Panc1 (cell line): ENCODE results near the gene ARL2. TPM values are rescaled to one million over a fixed set of nuclear protein-coding genes. Genes with fewer than 3 reads are reported as not detected.

Experiments
- ATAC-seq: fragments of 200-7000 bp; cut with Tn5 transposase; 2 replicates; pipeline ENCODE4 v1.9.1; 2020; ENCODE audit warnings: mild to moderate bottlenecking, moderate library complexity
- BruUV-seq: library from RNA; stranded (reverse); fragments of 400-500 nt; replicated peaks from 2 replicates; lab custom pipeline; 2021; lab: Mats Ljungman, UMichigan
- CTCF ChIA-PET: fragments of 300-600 bp; sonication (Branson Sonifier 250); formaldehyde crosslinking; loops from one replicate; lab custom pipeline; 2022; ENCODE audit warnings: antibody characterized with exemption; lab: Charles Lee
- POLR2A ChIA-PET: fragments of 300-600 bp; sonication (Branson Sonifier 250); formaldehyde crosslinking; loops from one replicate; lab custom pipeline; 2022; ENCODE audit warnings: antibody characterized with exemption; lab: Charles Lee
- DNase-seq: peaks from one replicate; pipeline ENCODE4 v3.0.0-alpha.2; 2010; ENCODE audit warnings: low read depth, low spot score
- H3K27ac ChIP-seq: 2 replicates; pipeline ENCODE4 v1.5.1; 2011; ENCODE audit warnings: mild to moderate bottlenecking, low read length, inconsistent platforms
- H3K27me3 ChIP-seq: fragments of 200-500 bp; sonication (Bioruptor generic); 2 replicates; pipeline ENCODE4 v1.6.0; 2014; ENCODE audit warnings: low read length, inconsistent platforms; ENCODE audit not compliant: control insufficient read depth, insufficient read depth
- H3K36me3 ChIP-seq: fragments of 200-500 bp; sonication (Bioruptor generic); 2 replicates; pipeline ENCODE4 v1.5.1; 2014; ENCODE audit warnings: inconsistent platforms, mild to moderate bottlenecking, low read length, moderate library complexity; ENCODE audit not compliant: control insufficient read depth, insufficient read depth
- H3K4me1 ChIP-seq: 2 replicates; pipeline ENCODE4 v1.5.1; 2011; ENCODE audit warnings: inconsistent platforms, mild to moderate bottlenecking, low read length, moderate library complexity; ENCODE audit not compliant: control insufficient read depth, insufficient read depth
- H3K4me3 ChIP-seq, 2 experiments: 2 replicates each; pipeline ENCODE4 v1.5.1; 2011 to 2012; ENCODE audit warnings: low read depth in 2 of 2, low read length in 2 of 2, mild to moderate bottlenecking in 2 of 2, inconsistent platforms in 1 of 2, moderate library complexity in 1 of 2
- H3K9me3 ChIP-seq: fragments of 200-500 bp; sonication (Bioruptor generic); 2 replicates; pipeline ENCODE4 v1.5.1; 2014; ENCODE audit warnings: low read depth, mild to moderate bottlenecking, inconsistent platforms, low read length, moderate library complexity; ENCODE audit not compliant: control insufficient read depth, insufficient read depth
- CTCF ChIP-seq: fragments of 450-650 bp; IDR thresholded peaks from 2 replicates; pipeline ENCODE4 v1.5.1; 2017; ENCODE audit warnings: mild to moderate bottlenecking
- POLR2AphosphoS5 ChIP-seq: IDR thresholded peaks from 2 replicates; pipeline ENCODE4 v1.6.1; 2012; ENCODE audit warnings: mild to moderate bottlenecking, low read depth, low read length, moderate library complexity
- REST ChIP-seq, 2 experiments: IDR thresholded peaks; 2 replicates each; pipeline ENCODE4 v1.6.1; 2011 to 2012; ENCODE audit warnings: low read depth in 2 of 2, control low read depth in 1 of 2, low read length in 1 of 2, mild to moderate bottlenecking in 1 of 2, moderate library complexity in 1 of 2; ENCODE audit not compliant: insufficient read depth in 1 of 2
- SIN3A ChIP-seq: IDR thresholded peaks from 2 replicates; pipeline ENCODE4 v1.6.1; 2012; ENCODE audit warnings: low read depth, mild to moderate bottlenecking, low read length, moderate library complexity, borderline replicate concordance; ENCODE audit not compliant: insufficient read depth
- TCF7L2 ChIP-seq: IDR thresholded peaks from 2 replicates; pipeline ENCODE4 v1.6.1; 2011; ENCODE audit warnings: mild to moderate bottlenecking, low read depth, low read length, inconsistent platforms
- in situ Hi-C: cut with HindIII; loops from 2 replicates; pipeline ENCODE4 v1.10.0; 2016; ENCODE audit warnings: low sequenced_read_pairs, low pct_unique_long_range_greater_than_20kb
- intact Hi-C: fragments of 100-400 bp; cut with micrococcal nuclease; formaldehyde crosslinking; loops from one replicate; pipeline ENCODE4 v1.10.0; 2022; ENCODE audit not compliant: unreplicated experiment
- total RNA-seq: library from RNA; stranded (reverse); gene quantifications from one replicate; pipeline ENCODE4 v1.2.1, GENCODE V29; 2021; ENCODE audit not compliant: unreplicated experiment

Gene ARL2
- total RNA-seq, 1 experiment from 2014 or later: 177 TPM

- intact Hi-C loops (no loop called here), in situ Hi-C loops (no loop called here)
- POLR2A ChIA-PET: interaction anchor here (0.6 to 1.0 kb wide), 2 partner anchors 18 to 63 kb away, joined by 3 to 11 read pairs; partner anchors contain the start of gene BATF2
- no peaks in the 10 kb centered on the region for H3K27me3 ChIP-seq
- CTCF ChIA-PET: interaction anchor here (0.8 to 1.0 kb wide), 3 partner anchors 18 to 37 kb away, joined by 3 to 6 read pairs (median 5); partner anchors contain the start of gene BATF2
- H3K27ac ChIP-seq: peak overlapping the region; percentile 92
- ATAC-seq: peak; percentile 24; the same call in 1 of the 2 replicates
- no peak for TF ChIP-seq CTCF
- no peak for TF ChIP-seq POLR2AphosphoS5
- no peak for TF ChIP-seq REST (IDR thresholded peaks at IDR 0.05; ENCODE audit: insufficient read depth in 1 of 2, low read depth in 2 of 2, low read length in 1 of 2)
- TF ChIP-seq TCF7L2: no peak
- no peak for TF ChIP-seq SIN3A
- no peaks in the 10 kb centered on the region for H3K9me3 ChIP-seq
- H3K4me1 ChIP-seq: peaks cover 7% of the 10 kb centered on the region; the same call in 1 of the 2 replicates
- no peak for DNase-seq
- no TSS peak for BruUV-seq
- H3K4me3 ChIP-seq: peak overlapping the region; percentile 70 to 81
- H3K36me3 ChIP-seq: no peaks in the 10 kb centered on the region
Observed at GRCh38 chr11:65014726-65015227, 817 bp downstream of the ARL2 start.

- H3K4me1 ChIP-seq: peaks cover 7% of the 10 kb centered on the region; the same call in 1 of the 2 replicates
- no TSS peak for BruUV-seq
- no peaks in the 10 kb centered on the region for H3K36me3 ChIP-seq
- ChIA-PET CTCF (no interaction called here), POLR2A (no interaction called here)
- no peaks in the 10 kb centered on the region for H3K9me3 ChIP-seq
- H3K4me3 ChIP-seq: no peak overlapping the region
- in situ Hi-C loops (no loop called here), intact Hi-C loops (no loop called here)
- no peaks in the 10 kb centered on the region for H3K27me3 ChIP-seq
- H3K27ac ChIP-seq: no peak overlapping the region
- TF ChIP-seq SIN3A (no peak), CTCF (no peak), POLR2AphosphoS5 (no peak), TCF7L2 (no peak), REST (IDR thresholded peaks at IDR 0.05; ENCODE audit: insufficient read depth in 1 of 2, low read depth in 2 of 2, low read length in 1 of 2) (no peak)
- ATAC-seq: no peak
- DNase-seq: no peak
Observed at GRCh38 chr11:65016705-65017104, 2.7 kb downstream of the ARL2 start.
